ENCODE data around the gene CDCP1.

Gene CDCP1, protein sequence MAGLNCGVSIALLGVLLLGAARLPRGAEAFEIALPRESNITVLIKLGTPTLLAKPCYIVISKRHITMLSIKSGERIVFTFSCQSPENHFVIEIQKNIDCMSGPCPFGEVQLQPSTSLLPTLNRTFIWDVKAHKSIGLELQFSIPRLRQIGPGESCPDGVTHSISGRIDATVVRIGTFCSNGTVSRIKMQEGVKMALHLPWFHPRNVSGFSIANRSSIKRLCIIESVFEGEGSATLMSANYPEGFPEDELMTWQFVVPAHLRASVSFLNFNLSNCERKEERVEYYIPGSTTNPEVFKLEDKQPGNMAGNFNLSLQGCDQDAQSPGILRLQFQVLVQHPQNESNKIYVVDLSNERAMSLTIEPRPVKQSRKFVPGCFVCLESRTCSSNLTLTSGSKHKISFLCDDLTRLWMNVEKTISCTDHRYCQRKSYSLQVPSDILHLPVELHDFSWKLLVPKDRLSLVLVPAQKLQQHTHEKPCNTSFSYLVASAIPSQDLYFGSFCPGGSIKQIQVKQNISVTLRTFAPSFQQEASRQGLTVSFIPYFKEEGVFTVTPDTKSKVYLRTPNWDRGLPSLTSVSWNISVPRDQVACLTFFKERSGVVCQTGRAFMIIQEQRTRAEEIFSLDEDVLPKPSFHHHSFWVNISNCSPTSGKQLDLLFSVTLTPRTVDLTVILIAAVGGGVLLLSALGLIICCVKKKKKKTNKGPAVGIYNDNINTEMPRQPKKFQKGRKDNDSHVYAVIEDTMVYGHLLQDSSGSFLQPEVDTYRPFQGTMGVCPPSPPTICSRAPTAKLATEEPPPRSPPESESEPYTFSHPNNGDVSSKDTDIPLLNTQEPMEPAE

DNA sequence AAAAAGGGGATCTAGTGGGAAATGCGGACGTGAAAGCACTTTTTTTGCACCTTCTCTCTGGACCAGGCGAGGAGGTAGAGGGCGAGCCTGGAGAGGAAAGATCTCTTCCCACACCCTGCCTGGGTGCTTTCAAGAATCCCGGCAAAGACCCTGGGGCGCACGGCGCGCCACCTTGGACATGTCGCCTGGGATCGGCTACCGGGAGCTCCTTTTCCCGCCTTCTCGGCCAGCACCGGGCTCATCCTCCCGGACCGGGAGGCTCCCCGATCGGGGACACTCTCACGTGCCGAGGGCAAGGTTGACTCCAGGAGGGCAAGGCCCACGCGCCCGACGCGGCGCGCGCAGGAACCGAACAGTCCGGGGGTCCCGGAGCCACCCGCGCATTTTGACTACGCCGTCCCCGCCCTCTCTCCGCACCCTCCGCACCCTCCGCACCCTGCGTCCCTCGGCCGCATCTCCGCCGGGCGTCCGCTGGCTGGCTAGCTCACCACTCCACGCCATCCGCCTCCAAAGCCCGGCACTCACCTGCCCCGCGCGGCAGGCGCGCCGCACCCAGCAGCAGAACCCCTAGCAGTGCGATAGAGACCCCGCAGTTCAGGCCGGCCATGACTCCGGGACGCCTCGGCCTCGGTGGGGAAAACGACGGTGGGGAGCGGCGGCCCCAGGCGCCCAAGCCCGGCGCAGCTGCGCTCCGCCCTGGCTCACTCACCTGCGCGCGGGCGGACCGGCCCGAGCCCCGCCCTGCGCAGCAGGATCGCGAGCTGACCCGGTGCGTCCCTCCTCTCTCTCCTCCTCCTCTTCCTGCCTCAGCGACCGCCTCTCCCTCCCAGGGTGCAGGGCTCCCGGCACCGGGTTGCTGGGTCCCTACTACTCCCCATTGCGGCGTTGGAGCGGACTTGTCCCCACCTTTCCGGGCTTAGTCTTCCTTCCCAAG is at the start of gene CDCP1:
TSS of gene CDCP1 (minus strand) at position 698 of the 934 bp plus-strand sequence. CDS start at position 607, 91 bp downstream.
- no peak for DNase-seq

DNA sequence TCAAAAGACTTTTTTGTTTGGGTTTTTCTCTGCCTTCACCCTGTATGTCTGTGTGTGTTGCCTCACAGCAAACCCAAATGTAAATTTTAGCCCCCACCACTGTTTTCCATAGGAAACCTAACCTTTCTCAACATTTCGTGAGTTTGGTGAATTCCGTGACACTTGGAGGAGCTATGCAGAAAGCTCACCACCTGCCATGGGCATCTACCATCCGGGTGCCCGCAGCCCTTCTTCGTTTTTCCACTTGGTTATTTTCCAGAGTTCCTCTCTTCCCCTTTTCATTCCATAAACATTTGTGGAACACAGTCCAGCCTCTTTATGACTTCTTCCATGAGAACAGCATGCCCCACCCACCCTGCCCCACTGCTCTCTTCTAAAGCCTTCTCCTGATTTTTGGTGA is 48.6 kb upstream of the CDCP1 start:
- DNase-seq: no peak

- no peak for DNase-seq
Observed at GRCh38 chr3:45191924-45192417, 45.8 kb upstream of the CDCP1 start.

DNA sequence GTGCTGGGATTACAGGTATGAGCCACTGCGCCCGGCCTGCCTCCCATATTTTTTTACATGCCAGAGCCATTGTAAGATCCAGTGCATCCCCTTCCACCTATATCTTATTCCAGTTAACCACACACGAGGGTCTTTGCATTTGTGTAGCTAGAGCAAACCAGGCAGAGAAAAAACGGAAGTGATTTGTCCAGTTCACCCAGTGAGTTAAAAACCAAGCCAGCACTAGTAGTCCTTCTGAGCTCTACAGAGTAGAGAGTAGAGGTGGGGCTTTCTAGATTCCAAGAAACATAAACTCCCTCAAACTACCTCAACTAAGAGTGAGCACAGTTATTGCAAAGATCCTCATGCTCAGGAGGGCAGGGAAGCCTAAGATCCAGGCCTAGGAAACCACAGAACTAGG is 45.2 kb upstream of the CDCP1 start:
- DNase-seq: no peak

DNA sequence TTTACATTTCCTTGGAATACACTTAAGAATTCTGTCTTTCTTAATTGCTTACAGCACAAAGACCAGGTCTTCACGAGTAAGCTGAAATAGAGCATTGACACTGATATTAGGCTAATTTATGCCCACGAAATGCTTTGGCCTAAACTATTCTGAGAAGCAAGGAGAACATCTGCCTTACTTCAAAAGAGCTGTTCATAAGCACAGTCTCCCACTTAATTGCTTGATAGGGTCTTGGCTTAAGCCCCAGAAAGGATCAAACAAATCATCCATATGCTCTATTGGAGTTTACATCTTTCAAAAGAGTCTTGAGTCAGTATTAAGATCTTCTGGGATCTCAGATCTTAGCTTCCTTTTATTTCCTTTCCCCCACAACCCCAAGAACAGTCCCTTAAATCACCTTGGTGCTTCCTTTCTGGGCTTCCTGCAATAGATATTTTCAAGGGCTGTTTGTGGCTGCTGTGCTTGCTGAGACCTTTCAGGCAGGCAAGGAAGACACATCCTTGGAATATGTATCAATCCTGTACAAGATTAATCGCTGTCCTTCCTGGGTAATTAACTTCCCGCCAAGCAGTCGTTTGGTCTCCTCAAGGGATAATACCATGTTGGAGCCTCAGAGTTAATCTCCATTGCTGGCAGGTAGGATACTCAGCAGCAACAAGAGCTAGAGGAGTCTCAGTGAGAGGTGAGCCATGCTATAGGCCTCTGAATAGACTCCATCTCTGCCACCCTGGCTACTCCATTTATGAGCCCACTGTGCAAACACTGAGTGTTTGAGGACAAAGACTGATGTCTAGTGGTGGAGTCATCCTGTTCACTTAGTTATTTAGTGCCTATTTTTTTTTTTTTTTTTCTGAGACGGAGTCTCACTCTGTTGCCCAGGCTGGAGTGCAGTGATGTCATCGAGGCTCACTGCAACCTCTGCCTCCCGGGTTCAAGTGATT is 42.8 kb upstream of the CDCP1 start:
- DNase-seq: no peak

DNA sequence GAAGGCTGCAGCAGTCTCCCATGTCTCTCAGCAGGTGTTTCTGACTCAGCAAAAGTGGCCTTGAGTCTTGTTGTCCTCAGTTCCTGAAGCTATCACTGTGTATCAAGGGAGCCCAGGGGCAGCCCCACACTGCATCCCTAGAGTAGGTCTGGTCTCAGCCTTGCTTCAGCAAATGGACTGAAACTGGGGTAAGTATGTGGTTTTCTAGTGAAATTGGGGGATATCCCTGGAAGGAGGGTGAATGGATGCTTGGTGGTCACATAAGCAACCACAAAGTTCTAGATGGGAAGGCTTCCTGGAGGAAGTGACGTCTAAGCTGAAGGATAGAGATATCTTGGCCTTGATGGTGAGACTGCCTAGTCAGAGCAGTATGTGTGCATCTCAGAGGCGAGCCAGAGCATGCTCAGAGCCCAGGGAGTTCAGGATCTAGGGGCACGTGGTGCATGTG is 41.5 kb upstream of the CDCP1 start:
- no peak for DNase-seq

GRCh38 chr3:45186871-45187270 is 40.7 kb upstream of the CDCP1 start:
- no peak for DNase-seq

DNA sequence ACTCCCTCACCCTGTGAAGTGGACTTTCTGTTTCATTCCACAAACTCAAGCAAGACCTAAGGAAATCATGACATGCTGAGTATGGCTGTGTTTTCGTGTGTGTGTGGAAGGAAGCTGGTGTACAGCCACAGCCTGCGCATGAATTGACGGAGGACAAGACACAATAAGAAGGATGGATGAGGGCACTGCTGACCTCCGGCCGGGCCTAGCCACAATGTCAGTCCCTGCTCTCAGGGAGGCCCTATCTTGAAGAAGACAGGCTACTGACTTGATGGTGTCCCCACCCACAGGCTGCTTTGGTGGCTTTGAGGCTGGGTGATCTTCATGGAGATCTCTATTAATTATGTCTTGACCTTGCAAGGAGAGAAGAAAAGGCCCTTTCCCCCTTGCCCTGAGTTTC is 39.3 kb upstream of the CDCP1 start:
- no peak for DNase-seq

- no peak for DNase-seq
Observed at GRCh38 chr3:45185052-45185451, 38.9 kb upstream of the CDCP1 start.

GRCh38 chr3:45183872-45184262 is 37.7 kb upstream of the CDCP1 start:
- no peak for DNase-seq

DNA sequence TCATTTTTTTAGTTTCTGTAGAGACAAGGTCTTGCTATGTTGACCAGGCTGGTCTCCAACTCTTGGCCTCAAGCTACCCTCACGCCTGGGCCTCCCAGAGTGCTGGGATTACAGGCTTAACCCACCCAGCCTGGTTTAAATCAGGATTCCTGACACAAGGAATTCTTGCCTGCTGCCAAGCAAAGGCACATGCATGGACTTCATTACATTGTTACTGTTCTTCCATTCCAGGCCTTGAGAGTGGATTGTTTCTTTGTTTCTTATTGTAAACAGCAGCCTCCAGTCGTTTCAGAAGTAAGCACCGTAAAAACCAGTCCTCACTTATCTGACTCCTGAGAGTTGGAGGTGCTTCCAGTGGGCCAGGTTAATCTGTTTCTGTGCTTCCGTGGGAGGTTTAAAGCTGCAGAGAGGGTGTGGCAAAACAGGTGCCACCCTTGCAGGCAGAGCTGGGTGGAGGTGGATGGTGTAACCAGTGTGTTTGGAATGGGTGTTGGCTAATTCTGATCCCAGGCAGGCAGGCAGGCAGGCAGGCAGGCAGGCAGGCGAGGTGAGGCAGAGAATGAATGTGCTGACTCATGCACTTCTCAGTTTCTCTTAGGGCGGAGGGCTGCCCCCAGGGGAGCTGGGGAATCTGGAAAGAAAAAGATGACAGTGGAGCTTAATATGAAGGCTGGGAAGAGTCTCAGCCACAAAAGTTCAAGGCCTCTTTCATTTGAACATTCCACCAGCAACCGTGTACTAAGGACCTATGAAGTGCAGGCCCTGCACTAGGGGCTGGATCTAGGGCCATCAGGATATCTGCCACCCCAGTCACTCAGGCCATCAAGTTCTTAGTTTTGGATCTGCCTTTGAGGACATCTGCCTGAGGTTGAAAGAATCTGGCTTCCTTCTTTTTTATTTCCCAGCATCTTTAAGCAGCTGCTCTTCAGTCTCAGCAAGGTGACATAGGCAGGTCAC is 37.0 kb upstream of the CDCP1 start:
- no peak for DNase-seq

DNA sequence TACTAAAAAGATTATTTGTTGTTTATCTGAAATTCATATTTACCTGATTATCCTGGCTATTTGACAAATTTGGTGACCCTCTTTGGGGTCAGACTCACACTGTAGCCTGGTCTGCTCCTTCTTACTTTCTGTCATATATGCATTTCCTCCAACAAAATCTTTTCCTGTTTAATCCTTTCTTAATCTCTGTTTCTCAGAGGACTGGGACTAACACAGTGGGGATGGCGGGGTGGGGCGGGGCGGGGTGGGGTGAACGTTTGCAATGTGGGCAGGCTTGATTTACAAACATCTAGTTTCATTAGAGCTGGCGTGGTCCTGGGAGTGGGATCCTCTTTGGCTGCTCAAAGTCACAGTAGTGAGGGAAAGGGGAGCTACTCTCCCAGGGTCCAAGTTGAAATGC is 35.3 kb upstream of the CDCP1 start:
- no peak for DNase-seq

DNA sequence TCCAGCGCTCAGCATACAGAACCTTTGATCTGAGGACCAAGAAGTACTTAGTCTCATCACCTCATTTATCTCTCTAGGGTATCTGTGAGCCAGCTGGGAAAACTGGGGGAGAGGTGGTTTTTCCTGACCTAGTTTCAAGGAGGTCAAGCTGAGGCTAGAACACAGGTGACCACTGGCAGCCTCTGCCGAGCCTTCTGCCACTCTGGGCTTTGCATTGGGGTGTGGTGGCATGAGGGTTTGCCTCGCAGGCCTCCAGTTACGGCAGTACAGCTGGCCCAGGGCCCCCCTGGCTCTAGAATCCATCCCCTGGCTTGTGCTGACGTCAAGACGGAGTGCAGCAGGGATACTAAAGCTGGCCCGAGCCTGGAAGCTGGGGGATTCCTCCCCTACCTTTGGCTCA is 34.7 kb upstream of the CDCP1 start:
- DNase-seq: no peak

GRCh38 chr3:45180051-45180450 is 33.9 kb upstream of the CDCP1 start:
- no peak for DNase-seq

- no peak for DNase-seq
Observed at GRCh38 chr3:45179163-45179562, 33.0 kb upstream of the CDCP1 start.

GRCh38 chr3:45178183-45179023 is 32.2 kb upstream of the CDCP1 start:
- no peak for DNase-seq

- DNase-seq: no peak
Observed at GRCh38 chr3:45176912-45177311, 30.7 kb upstream of the CDCP1 start.

DNA sequence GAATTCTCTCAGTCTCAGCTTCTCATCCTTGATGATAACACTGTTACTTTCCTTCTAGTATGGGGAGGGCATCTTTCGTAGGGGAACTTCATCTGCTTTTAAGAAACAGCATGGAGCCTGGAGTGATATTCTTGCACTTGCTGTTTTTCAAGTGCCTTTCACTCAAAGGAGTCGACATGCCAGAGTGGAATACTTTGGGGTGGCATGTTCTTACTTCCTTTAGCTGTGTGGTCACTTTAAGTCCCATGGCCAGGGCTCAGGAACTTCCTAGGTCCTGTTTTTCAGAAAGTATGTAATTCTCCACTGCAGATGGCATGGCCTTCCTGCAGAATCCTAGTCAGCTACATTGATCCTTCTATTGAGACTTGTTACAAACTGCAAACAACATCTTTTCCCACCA is 28.1 kb upstream of the CDCP1 start:
- DNase-seq: no peak

DNA sequence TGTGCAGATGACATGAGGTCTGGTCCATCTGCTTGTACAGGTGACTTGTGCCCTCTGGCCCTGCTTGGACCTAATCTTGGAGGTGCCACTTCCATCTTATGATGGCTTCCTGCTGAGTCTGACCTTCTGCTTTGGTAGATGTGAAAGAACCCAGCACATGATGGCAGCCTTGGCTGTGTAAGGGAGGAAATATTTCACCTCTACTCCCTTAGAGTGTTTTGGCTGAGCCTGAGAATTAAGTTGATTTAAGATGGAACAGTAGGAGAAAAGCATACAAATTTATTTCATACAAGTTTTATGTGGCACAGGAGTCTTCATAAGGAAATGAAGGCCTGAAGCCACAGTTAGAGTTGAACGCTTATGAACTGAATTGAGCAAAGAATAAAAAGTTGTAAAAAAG is 27.6 kb upstream of the CDCP1 start:
- DNase-seq: no peak
